ENCODE results near the gene SMDT1. TPM values are rescaled to one million over a fixed set of nuclear protein-coding genes. Genes with fewer than 3 reads are reported as not detected.

Gene SMDT1
- total and polyA plus RNA-seq, 2 donors (not counting 3 experiments of a cell fraction or from before 2014, with no cell fraction given) = 61.2 to 74.2 TPM

DNA sequence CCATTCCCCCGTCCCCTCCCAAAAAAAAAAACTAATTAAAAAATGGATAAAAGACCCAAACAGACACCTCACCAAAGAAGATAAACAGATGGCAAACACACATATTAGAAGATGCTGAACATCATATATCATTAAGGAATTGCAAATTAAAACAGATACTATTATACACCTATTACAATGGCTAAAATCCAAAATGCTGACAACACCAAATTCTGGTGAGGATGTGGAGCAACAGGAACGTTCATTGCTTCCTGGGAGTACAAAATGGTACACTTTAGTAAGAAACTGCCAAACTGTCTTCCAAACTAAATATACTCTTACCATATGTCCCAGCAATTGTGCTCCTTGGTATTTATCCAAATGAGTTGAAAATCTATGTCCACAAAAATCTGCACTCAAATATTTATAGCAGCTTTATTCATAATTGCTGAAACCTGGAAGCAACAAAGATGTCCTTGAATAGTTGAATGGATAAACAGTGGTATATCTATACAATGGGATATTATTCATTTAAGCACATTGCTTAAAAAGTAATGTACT, 28.8 kb upstream of the SMDT1 start:
- no peaks in the 10 kb centered on the region for H3K9me3 ChIP-seq (replicated peaks; ENCODE audit: control insufficient read depth, insufficient read depth, low read length)
- FAIRE-seq = no peak
- BruUV-seq (replicated peaks) = no TSS peak
- DNase-seq (ENCODE audit: low read depth, low spot score) = no peak
- H3K4me2 ChIP-seq (ENCODE audit: insufficient read depth, low read length) = no peak overlapping the region
- H3K4me1 ChIP-seq (ENCODE audit: control insufficient read depth, extremely low read depth, insufficient read depth, low read length) = no peaks in the 10 kb centered on the region
- H4K20me1 ChIP-seq (replicated peaks; ENCODE audit: control insufficient read depth, extremely low read depth, insufficient read depth, low read length) = no peaks in the 10 kb centered on the region
- H3K9ac ChIP-seq (replicated peaks; ENCODE audit: extremely low read depth, insufficient read depth, low read length) = no peak overlapping the region
- H3K79me2 ChIP-seq (ENCODE audit: control insufficient read depth, insufficient read depth, low read length) = no peaks in the 10 kb centered on the region
- ChIA-PET CTCF (no interaction called here), POLR2A (no interaction called here)
- no peaks in the 10 kb centered on the region for H3K9me1 ChIP-seq (replicated peaks; ENCODE audit: control insufficient read depth, extremely low read depth, insufficient read depth, low read length)
- no peaks in the 10 kb centered on the region for H3K36me3 ChIP-seq (ENCODE audit: control insufficient read depth in 2 of 2, extremely low read depth in 1 of 2, insufficient read depth in 2 of 2, low read length in 2 of 2)
- no peak overlapping the region for H2AFZ ChIP-seq (ENCODE audit: low read depth, low read length)
- H3K4me3 ChIP-seq (replicated peaks in 1 of 3; ENCODE audit: insufficient read depth in 1 of 3, low read depth in 1 of 3, low read length in 3 of 3) = no peak overlapping the region
- H3K27ac ChIP-seq (ENCODE audit: insufficient read depth, low read depth, low read length) = no peak overlapping the region
- intact Hi-C loops (cut with micrococcal nuclease) (no loop called here), dilution Hi-C loops (cut with MboI; ENCODE audit: extremely low pct_ligation_motif_present, low sequenced_read_pairs) (no loop called here)
- no peaks in the 10 kb centered on the region for H3K27me3 ChIP-seq (ENCODE audit: control insufficient read depth in 2 of 2, insufficient read depth in 2 of 2, low read length in 2 of 2)
- TF ChIP-seq, protein P1, sequence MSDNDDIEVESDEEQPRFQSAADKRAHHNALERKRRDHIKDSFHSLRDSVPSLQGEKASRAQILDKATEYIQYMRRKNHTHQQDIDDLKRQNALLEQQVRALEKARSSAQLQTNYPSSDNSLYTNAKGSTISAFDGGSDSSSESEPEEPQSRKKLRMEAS (IDR thresholded peaks at IDR 0.05; ENCODE audit: insufficient read depth, insufficient read length) = no peak
- TF ChIP-seq MYC (IDR thresholded peaks at IDR 0.05; ENCODE audit: low read depth, low read length) (no peak), POLR2AphosphoS5 (IDR thresholded peaks at IDR 0.05; ENCODE audit: insufficient read depth, low read depth, low read length) (no peak)

DNA sequence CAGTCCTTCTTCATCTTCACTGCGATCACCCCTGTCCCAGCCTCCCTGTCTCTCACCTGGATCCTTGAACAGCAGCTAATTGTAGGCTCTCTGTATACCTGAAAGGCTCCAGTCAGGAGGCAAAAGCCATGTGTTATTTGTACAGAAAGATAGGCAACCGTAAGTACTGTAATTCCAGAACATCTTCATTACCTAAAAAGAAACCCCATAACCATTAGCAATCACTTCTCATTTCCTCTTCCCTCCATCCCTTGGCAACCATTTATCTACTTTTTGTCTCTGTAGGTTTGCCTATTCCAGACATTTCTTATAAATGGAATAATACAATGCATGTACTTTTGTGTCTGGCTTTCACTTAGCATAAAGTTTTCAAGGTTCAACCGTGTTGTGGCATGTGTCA, 26.7 kb upstream of the SMDT1 start:
- CTCF ChIA-PET = no interaction called here

More for the DNA sequence above, 26.7 kb upstream of the SMDT1 start:
- TF ChIP-seq GATA2 (IDR thresholded peaks at IDR 0.05; ENCODE audit: insufficient read depth, insufficient read length, low read depth, low read length) = no peak
- TF ChIP-seq EZH2 (IDR thresholded peaks at IDR 0.05; ENCODE audit: borderline replicate concordance, low read depth, low read length, severe bottlenecking) = no peak
- TF ChIP-seq MYC (IDR thresholded peaks at IDR 0.05; ENCODE audit: low read depth, low read length) = no peak
- TF ChIP-seq POLR2AphosphoS5 (IDR thresholded peaks at IDR 0.05; ENCODE audit: insufficient read depth, low read depth, low read length) = no peak
- TF ChIP-seq FOS (IDR thresholded peaks at IDR 0.05; ENCODE audit: borderline replicate concordance, insufficient read depth, low read length) = no peak
- POLR2A ChIA-PET = no interaction called here
- H3K4me1 ChIP-seq (ENCODE audit: control insufficient read depth, extremely low read depth, insufficient read depth, low read length) = no peaks in the 10 kb centered on the region
- no peak for DNase-seq (ENCODE audit: low read depth, low spot score)
- H3K9ac ChIP-seq (replicated peaks; ENCODE audit: extremely low read depth, insufficient read depth, low read length) = no peak overlapping the region
- no peaks in the 10 kb centered on the region for H3K79me2 ChIP-seq (ENCODE audit: control insufficient read depth, insufficient read depth, low read length)
- no peaks in the 10 kb centered on the region for H3K27me3 ChIP-seq (ENCODE audit: control insufficient read depth in 2 of 2, insufficient read depth in 2 of 2, low read length in 2 of 2)
- intact Hi-C loops (cut with micrococcal nuclease) (no loop called here), dilution Hi-C loops (cut with MboI; ENCODE audit: extremely low pct_ligation_motif_present, low sequenced_read_pairs) (no loop called here)
- H3K4me3 ChIP-seq (replicated peaks in 1 of 3; ENCODE audit: insufficient read depth in 1 of 3, low read depth in 1 of 3, low read length in 3 of 3) = no peak overlapping the region
- BruUV-seq (replicated peaks) = no TSS peak
- no peak for FAIRE-seq
- H4K20me1 ChIP-seq (replicated peaks; ENCODE audit: control insufficient read depth, extremely low read depth, insufficient read depth, low read length) = no peaks in the 10 kb centered on the region
- no peaks in the 10 kb centered on the region for H3K36me3 ChIP-seq (ENCODE audit: control insufficient read depth in 2 of 2, extremely low read depth in 1 of 2, insufficient read depth in 2 of 2, low read length in 2 of 2)
- no peaks in the 10 kb centered on the region for H3K9me1 ChIP-seq (replicated peaks; ENCODE audit: control insufficient read depth, extremely low read depth, insufficient read depth, low read length)
- no peak overlapping the region for H3K4me2 ChIP-seq (ENCODE audit: insufficient read depth, low read length)
- H3K9me3 ChIP-seq (replicated peaks; ENCODE audit: control insufficient read depth, insufficient read depth, low read length) = no peaks in the 10 kb centered on the region
- H3K27ac ChIP-seq (ENCODE audit: insufficient read depth, low read depth, low read length) = no peak overlapping the region
- no peak overlapping the region for H2AFZ ChIP-seq (ENCODE audit: low read depth, low read length)
